ENCODE measurements around the gene FBXL7.

The FBXL7 gene

DNA sequence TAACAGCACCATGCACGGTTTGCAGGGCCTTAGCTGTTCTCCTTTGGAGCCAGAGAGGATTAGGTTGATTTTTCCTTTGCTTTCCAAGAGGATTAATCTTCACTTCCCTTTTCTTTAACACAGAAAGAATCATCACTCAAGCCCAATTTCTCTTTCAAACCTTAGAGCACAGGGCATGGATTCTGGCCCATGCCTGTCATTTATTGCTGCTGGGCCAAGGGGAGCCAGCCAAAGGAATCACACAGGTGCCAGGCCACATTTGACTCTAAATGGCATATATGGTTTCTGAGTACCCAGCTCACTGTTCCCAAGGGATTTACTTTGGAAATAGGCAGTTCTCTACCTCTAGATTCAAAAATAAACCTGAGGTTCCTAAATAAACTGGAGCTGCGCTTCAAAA is 58.3 kb downstream of the FBXL7 start:
- no peak for DNase-seq (ENCODE audit: low read depth)
- no peak overlapping the region for H3K4me3 ChIP-seq (replicated peaks; ENCODE audit: low read depth, low read length)
- no peak for TF ChIP-seq CTCF (IDR thresholded peaks at IDR 0.05; ENCODE audit: low read length, missing control alignments)

- no peak for TF ChIP-seq CTCF (IDR thresholded peaks at IDR 0.05; ENCODE audit: low read length, missing control alignments)
- no peak overlapping the region for H3K4me3 ChIP-seq (replicated peaks; ENCODE audit: low read depth, low read length)
- DNase-seq (ENCODE audit: low read depth) = no peak
These were observed 58.7 kb downstream of the FBXL7 start for GRCh38 chr5:15558681-15559080.

DNA sequence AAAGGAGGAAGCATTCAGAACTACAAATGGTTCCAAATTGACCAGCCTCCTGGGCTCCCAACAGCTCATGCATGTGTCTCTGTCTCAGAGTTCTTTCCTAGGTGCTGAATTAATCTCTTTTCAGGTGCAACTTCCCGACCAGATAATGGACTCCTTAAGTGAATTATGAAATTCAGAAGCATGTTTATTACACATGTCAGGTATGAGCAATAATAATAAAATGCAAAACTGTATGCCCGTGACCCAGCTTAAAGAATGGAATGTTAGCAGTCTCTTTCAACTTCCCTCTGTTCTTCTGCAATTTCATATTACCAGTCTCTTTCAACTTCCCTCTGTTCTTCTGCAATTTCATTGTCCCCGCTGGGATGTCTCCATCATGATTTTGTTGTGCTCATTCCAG is 60.4 kb downstream of the FBXL7 start:
- TF ChIP-seq CTCF (IDR thresholded peaks at IDR 0.05; ENCODE audit: low read length, missing control alignments) = no peak
- DNase-seq (ENCODE audit: low read depth) = no peak
- no peak overlapping the region for H3K4me3 ChIP-seq (replicated peaks; ENCODE audit: low read depth, low read length)

DNA sequence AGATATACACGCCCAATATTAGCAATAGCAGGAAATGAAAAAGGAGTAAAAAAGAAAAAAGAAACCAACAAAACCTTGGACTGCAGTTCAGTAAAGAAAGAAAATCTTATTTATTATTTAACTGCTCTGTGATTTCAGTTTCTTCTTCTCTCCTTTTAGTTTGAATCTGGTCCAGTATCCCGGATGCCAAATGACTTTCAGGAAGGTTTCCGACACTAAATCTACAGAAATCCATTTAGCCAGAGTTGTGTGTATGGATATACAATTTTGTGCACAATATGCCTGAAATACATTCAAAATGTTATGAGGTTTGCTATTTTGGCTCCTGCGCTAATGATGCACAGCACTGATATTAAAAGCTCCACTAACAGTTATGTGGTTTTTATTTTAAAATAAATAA is 64.5 kb downstream of the FBXL7 start:
- H3K4me3 ChIP-seq (replicated peaks; ENCODE audit: low read depth, low read length) = no peak overlapping the region
- TF ChIP-seq CTCF (IDR thresholded peaks at IDR 0.05; ENCODE audit: low read length, missing control alignments) = no peak
- DNase-seq (ENCODE audit: low read depth) = no peak

DNA sequence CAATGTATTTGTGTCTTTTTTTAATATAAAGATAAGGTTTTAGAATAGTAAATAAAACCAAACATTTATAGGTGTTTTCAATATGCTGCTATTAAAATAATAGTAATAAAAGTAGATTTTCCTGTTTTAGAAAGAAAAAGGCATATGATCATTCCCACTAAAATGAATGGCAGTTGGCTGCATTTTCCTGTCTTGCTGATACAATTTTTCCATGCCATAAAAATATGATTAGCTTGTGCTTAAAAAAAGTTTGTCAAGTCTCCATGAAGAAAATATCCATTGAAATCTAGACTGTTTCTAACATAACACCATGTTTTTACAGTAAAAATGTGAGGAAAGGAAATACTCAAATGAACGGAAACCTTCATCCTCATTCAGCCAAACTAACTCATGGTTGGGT is 65.0 kb downstream of the FBXL7 start:
- no peak overlapping the region for H3K4me3 ChIP-seq (replicated peaks; ENCODE audit: low read depth, low read length)
- no peak for TF ChIP-seq CTCF (IDR thresholded peaks at IDR 0.05; ENCODE audit: low read length, missing control alignments)
- no peak for DNase-seq (ENCODE audit: low read depth)

GRCh38 chr5:15566306-15566705 is 66.3 kb downstream of the FBXL7 start:
- H3K4me3 ChIP-seq (replicated peaks; ENCODE audit: low read depth, low read length) = no peak overlapping the region
- no peak for DNase-seq (ENCODE audit: low read depth)
- TF ChIP-seq CTCF (IDR thresholded peaks at IDR 0.05; ENCODE audit: low read length, missing control alignments) = no peak

- no peak overlapping the region for H3K4me3 ChIP-seq (replicated peaks; ENCODE audit: low read depth, low read length)
- no peak for DNase-seq (ENCODE audit: low read depth)
- TF ChIP-seq CTCF (IDR thresholded peaks at IDR 0.05; ENCODE audit: low read length, missing control alignments) = no peak
These were observed 66.8 kb downstream of the FBXL7 start for GRCh38 chr5:15566789-15567188.

Measured in fibroblast of pulmonary artery (primary cell).